HG03097 (cell line): ENCODE data around the gene OPN4.
A peak's percentile ranks its signal among the peaks of the same experiment; 100 is the strongest.

Source experiments
- ATAC-seq: cut with Tn5 transposase; IDR thresholded peaks from one replicate; pipeline ENCODE4 v1.9.1; 2021; ENCODE audit not compliant: unreplicated experiment, low FRiP score

Gene OPN4

GRCh38 chr10:86677374-86677773 is 23.0 kb downstream of the OPN4 start:
- no peak for ATAC-seq

GRCh38 chr10:86678999-86679792 is 24.8 kb downstream of the OPN4 start:
- ATAC-seq = no peak

DNA sequence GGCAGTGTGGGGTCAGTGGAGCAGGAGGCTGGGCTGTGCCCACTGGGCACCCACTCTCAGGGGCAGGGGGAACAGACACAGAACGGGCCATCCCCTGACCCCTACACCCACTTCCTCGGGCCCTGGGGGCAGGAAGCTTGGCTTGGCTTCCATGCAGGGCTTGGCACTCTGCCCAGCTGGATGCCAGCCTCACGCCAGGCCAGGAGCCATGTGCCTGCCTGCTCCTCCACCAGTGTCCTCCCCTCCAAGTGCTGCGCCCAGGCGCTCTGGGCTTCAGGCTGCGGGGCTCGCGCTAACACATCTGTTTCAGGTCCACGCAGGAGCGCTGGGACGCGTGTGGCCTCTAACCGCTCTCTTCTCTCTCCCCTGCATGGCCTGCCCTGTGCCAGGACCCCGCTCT is 26.7 kb downstream of the OPN4 start:
- ATAC-seq = no peak

DNA sequence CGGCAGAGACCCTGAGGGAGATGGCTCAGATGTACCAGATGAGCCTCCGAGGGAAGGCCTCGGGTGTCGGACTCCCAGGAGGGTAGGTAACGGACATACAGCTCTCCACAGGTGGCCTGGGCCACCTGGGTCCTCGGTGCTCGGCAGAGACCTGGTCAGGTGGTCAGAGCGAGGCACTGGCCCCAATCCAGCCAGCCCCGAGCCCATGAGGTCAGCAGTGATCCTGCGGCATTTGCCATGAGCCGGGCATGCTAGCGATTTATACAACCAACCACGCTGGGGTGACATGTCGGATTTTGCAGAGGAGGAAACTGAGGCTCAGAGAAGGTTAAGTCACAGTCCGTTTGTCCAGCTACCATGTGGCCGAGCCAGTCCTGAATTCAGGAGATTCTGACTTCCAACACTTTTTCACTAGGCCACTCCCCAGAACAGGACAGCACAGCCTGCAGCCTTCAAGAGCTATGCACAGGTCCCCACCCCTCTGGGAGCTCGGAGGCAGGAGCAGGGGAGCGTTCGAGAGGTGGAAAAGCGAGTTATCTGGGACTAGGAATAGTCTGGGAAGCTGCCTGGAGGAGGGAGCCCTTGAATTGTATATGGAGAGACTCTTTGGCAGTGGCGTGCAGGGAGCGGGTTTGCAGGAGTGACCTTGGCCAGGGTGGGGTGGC is 27.5 kb downstream of the OPN4 start:
- no peak for ATAC-seq

- ATAC-seq = no peak
These were observed 28.3 kb downstream of the OPN4 start for GRCh38 chr10:86682675-86683074.

DNA sequence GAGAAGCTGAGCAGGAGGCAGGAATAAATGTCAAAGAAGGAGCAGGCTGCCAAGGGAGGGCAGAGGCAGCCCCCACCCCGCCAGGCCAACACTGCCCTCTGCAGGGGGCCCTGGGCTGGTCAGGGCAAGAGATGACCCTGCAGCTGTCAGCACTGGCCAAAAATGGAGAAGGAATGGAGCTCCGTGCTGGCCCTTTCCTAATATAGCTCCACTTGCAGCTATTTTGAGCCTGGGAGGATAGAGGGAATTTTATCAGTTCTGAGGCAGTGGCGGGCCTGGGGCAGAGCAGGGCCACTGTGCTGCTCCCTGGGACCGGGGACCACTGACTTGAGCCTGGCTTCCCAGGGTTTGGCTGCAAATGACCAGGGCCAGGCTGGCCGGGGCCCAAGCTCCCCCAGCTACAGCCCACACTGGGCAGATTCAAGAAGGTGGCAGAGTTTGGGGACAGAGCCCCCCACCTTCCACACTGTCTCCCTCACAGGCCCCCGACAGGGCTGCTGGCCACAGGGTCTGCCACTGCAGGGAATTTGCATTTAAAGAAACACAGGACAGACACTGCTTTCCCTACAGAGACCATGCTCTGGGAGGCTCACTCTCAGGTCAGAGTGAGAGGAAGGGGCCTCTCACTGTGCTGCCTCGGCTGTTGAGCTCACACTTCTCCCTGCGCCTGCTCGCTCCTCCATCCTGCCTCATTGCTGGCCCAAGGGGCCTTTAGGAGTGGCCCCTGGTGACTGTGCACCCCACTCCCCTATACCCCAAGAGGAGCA is 30.2 kb downstream of the OPN4 start:
- ATAC-seq = no peak

DNA sequence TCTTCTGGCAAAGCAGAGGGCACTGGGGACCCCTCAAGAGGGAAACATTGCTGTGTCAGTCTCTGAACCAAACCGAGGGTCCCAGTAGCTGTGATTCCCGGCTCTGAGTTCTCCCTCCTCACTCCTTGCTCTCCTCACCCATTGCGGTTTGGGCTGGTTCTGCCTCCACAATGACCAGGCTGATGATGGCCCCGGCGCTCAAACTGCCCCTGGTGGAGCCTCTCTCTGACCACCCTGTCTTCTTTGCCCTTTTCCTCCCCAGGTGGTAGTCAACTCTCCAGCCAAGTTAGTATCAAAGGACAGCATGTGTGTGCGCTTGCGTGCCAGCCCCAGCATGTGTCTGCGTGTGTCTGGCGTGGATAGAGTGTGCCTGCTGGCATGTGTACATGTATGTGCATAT is 31.1 kb downstream of the OPN4 start:
- no peak for ATAC-seq

DNA sequence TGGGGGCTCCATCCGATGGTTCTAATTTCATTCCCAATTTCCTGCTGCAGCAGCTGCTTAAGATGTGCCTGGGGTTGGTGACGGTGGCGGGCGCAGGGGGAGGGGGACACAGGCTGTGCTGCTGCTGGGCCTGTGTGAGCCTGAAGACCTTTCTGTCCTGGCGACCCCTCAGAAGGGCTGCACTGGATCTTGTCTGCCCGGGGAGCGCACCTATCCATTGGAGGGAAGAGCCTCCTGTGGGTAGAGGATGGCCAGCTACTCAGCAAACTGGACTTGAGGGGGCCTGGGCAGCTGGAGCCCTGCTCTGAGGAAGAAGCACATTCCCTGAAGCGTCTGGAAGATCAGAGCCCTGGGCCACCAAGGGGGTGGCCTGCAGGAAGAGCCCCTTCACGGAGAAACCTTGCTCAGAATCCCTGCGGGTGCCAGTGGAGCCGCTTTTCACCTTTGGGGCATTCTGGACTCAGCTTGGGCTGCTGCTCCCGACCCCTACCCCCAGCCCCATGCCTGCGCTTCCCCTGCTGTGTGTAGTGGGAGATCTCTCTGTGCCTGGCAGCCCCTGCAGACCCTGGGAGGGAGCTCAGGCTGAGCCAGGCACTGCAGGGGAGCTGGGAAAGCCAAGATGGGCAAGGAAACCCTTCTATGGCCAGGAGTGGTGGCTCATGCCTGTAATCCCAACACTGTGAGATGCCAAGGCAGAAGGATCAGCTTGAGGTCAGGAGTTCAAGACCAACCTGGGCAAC is 31.7 kb downstream of the OPN4 start:
- ATAC-seq = no peak

GRCh38 chr10:86686972-86687371 is 32.6 kb downstream of the OPN4 start:
- ATAC-seq = no peak

DNA sequence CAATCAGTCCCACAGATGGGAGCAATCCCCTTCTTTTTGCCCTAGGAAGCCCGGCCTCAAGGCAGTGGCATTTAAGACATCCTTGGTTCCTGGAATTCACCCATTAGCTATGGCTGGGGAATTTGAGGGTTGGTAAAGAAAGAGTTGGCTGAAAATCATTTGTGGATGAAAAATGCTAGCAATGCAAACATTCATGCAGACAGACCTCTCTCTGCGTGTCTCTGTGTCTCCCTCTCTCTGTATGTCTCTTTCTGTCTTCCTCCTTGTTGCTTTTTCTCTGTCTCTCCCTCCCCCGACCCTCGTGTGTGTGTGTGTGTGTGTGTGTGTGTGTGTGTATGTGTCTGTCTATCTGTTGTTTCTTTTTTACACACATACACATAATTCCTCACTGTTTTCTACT is 33.4 kb downstream of the OPN4 start:
- no peak for ATAC-seq

DNA sequence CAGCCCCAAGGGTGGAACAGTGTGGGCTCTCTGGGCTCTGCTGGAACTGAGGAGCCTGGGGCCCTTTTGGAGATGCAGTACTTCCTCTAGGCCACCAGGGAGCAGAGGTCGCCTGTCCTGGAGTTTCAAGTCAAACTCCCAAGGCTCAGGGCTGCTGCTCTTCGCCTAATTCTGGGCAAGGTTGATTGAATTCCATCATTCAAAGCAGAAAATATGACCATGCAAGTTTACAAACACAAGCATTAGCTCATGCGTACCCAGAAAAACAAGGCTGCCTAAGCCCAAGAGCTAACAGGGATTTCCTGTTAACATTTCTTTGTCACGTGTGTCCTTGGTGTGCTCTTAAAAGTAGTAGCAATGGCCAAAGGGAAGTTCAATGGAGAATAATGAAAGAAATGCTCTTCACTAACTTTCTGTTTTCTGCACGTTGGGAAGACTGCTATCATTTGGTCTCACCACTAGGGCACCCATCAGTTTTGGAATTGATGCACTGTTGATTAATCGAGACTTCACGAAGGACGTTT is 34.1 kb downstream of the OPN4 start:
- peak; percentile 81 for ATAC-seq

DNA sequence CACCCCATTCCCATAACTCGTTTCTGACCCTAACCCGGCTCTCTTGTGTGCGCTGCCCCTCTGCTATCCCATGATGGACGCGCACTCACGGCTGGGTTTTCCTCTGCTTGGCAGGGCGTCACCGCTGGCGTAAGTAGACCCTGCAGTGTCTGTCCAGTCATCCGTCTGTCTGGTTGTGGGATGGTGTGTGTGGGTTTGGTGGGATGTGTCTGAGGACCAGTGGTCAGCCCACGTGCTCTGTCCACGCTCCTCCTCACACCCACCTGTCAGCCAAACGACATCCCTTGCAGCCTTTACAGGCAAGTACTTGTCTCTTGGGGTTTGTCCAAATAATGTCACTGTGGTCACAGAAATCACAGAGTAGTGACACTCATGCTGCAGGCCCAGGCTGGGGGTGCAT is 34.8 kb downstream of the OPN4 start:
- ATAC-seq = no peak

- no peak for ATAC-seq
These were observed 35.9 kb downstream of the OPN4 start for GRCh38 chr10:86690231-86690630.

GRCh38 chr10:86690657-86691084 is 36.3 kb downstream of the OPN4 start:
- no peak for ATAC-seq

GRCh38 chr10:86691333-86692022 is 37.1 kb downstream of the OPN4 start:
- no peak for ATAC-seq

DNA sequence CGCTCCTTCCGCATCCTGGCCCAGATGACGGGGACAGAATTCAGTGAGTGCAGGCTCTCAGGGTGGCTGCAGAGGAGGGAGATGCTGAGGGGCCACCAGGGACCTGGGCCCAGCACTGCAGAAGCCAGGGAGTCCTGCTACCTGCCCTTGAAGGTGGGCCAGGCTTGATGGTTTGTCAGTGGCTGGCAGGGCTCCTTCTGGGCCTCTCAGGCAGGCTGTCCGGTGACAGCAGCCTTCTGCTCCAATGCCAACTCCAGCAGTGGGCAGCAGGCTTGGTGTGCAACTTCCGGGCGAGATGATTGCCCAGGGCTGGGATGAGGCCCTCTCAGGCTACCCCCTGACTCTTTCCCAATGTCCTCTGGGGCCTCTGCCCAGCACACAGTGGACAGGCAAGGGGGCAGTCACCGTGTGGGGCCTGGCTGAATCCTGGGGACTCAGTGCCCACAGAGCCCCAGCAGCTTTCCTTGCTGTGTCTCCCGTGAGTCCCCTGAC is 37.7 kb downstream of the OPN4 start:
- no peak for ATAC-seq

GRCh38 chr10:86692664-86693063 is 38.3 kb downstream of the OPN4 start:
- ATAC-seq = no peak

- ATAC-seq = no peak
These were observed 38.9 kb downstream of the OPN4 start for GRCh38 chr10:86693275-86693674.

GRCh38 chr10:86693721-86694369 is 39.5 kb downstream of the OPN4 start:
- ATAC-seq = no peak
